Parathyroid adenoma (tissue), 2 donors: ENCODE data around the gene PLPPR2.

ENCODE experiments used
- H2AFZ ChIP-seq: fragments of 300-600 bp; sonication (generic); one replicate; pipeline ENCODE4 v1.7.0; 2017; ENCODE audit warnings: antibody characterized with exemption, mild to moderate bottlenecking
- H3K27ac ChIP-seq: fragments of 300-600 bp; sonication (generic); one replicate; pipeline ENCODE4 v1.7.0; 2017
- H3K27me3 ChIP-seq: fragments of 300-600 bp; sonication (generic); one replicate; pipeline ENCODE4 v1.7.0; 2017; ENCODE audit warnings: low read length; ENCODE audit not compliant: control insufficient read depth, insufficient read depth
- H3K36me3 ChIP-seq: fragments of 300-600 bp; sonication (generic); one replicate; pipeline ENCODE4 v1.7.0; 2017; ENCODE audit warnings: low read length; ENCODE audit not compliant: control insufficient read depth, insufficient read depth
- H3K4me1 ChIP-seq: fragments of 300-600 bp; sonication (generic); one replicate; pipeline ENCODE4 v1.7.0; 2017; ENCODE audit warnings: control low read depth
- H3K4me2 ChIP-seq: fragments of 300-600 bp; sonication (generic); one replicate; pipeline ENCODE4 v1.7.0; 2017; ENCODE audit warnings: low read length
- H3K4me3 ChIP-seq: fragments of 300-600 bp; sonication (generic); one replicate; pipeline ENCODE4 v1.7.0; 2017; ENCODE audit warnings: low read depth, low read length
- H3K79me2 ChIP-seq: fragments of 300-600 bp; sonication (generic); one replicate; pipeline ENCODE4 v1.7.0; 2017; ENCODE audit warnings: control low read depth
- H3K9ac ChIP-seq: fragments of 300-600 bp; sonication (generic); one replicate; pipeline ENCODE4 v1.7.0; 2017; ENCODE audit warnings: mild to moderate bottlenecking
- H3K9me3 ChIP-seq: fragments of 300-600 bp; sonication (generic); one replicate; pipeline ENCODE4 v1.7.0; 2017; ENCODE audit warnings: low read length; ENCODE audit not compliant: control insufficient read depth
- CTCF ChIP-seq: fragments of 300-600 bp; sonication (generic); IDR thresholded peaks from one replicate; pipeline ENCODE4 v1.7.0; 2017; ENCODE audit warnings: antibody characterized with exemption, mild to moderate bottlenecking
- donor health status: primary hyperparathyroidism.

Gene PLPPR2

GRCh38 chr19:11399667-11400066 is 44.4 kb downstream of the PLPPR2 start:
- Histone ChIP-seq H3K27me3 (no peaks in the 10 kb centered on the region), H3K9ac (no peak overlapping the region), H3K36me3 (no peaks in the 10 kb centered on the region), H3K4me2 (no peak overlapping the region), H3K4me3 (no peak overlapping the region), H3K4me1 (no peaks in the 10 kb centered on the region), H3K27ac (no peak overlapping the region), H3K79me2 (no peaks in the 10 kb centered on the region), H3K9me3 (no peaks in the 10 kb centered on the region), H2AFZ (no peak overlapping the region)
- no peak for TF ChIP-seq CTCF

GRCh38 chr19:11400798-11401197 is 45.6 kb downstream of the PLPPR2 start:
- no peaks in the 10 kb centered on the region for H3K27me3 ChIP-seq
- no peak overlapping the region for H3K4me3 ChIP-seq
- no peaks in the 10 kb centered on the region for H3K9me3 ChIP-seq
- no peak overlapping the region for H2AFZ ChIP-seq
- no peaks in the 10 kb centered on the region for H3K79me2 ChIP-seq
- TF ChIP-seq CTCF, result no peak
- no peak overlapping the region for H3K4me2 ChIP-seq
- no peak overlapping the region for H3K27ac ChIP-seq
- no peak overlapping the region for H3K9ac ChIP-seq
- H3K36me3 ChIP-seq, result no peaks in the 10 kb centered on the region
- H3K4me1 ChIP-seq, result peaks cover 4% of the 10 kb centered on the region

GRCh38 chr19:11401808-11402543 is 46.7 kb downstream of the PLPPR2 start:
- no peaks in the 10 kb centered on the region for H3K36me3 ChIP-seq
- peaks cover 11% of the 10 kb centered on the region for H3K4me1 ChIP-seq
- H3K9ac ChIP-seq, result no peak overlapping the region
- no peak overlapping the region for H3K4me2 ChIP-seq
- peaks cover under 1% of the 10 kb centered on the region for H3K79me2 ChIP-seq
- no peak overlapping the region for H3K27ac ChIP-seq
- H2AFZ ChIP-seq, result no peak overlapping the region
- H3K9me3 ChIP-seq, result no peaks in the 10 kb centered on the region
- no peak overlapping the region for H3K4me3 ChIP-seq
- no peak for TF ChIP-seq CTCF
- no peaks in the 10 kb centered on the region for H3K27me3 ChIP-seq

DNA sequence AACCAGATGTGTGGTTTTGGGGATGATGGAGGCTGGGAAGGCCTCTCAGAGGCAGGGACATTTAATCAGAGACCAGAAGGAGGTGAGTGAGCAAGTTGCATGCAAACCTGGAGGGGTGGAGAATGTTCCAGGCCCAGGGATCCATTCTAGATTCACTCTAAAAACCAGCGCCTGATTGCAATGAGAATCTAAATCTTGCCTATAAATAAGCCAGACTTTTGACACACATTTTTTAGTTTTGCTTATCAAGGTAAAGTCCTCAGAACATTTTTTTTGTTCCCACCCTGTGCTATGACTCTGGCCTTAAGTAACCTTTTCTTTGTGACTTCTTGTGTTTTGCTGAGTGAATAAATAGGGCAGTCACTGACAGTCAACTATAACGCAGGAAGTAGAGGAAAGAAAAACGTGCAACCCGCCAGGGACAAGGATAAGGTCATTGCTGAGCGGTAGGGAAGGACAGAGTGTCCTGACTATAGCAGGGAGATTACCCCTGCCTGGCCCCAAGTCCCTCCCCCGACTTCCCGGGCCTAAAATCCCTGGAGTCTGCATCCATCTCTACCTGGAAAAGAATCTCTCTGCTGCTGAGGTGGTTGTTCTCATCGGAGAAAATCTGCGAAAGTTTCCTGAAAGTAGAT is 49.5 kb downstream of the PLPPR2 start:
- Histone ChIP-seq H3K9me3 (no peaks in the 10 kb centered on the region), H3K36me3 (no peaks in the 10 kb centered on the region), H3K9ac (no peak overlapping the region), H3K79me2 (peaks cover 5% of the 10 kb centered on the region), H2AFZ (no peak overlapping the region), H3K4me2 (peak overlapping the region; percentile 51), H3K27me3 (no peaks in the 10 kb centered on the region), H3K27ac (peak overlapping the region; percentile 20), H3K4me3 (no peak overlapping the region), H3K4me1 (peaks cover 13% of the 10 kb centered on the region)
- no peak for TF ChIP-seq CTCF
